GM10248 (cell line): ENCODE results near the gene NAA60.

Source experiments
- CTCF ChIA-PET: fragments of 300-600 bp; sonication (Branson Sonifier 250); formaldehyde crosslinking; extraction: SDS; loops from one replicate; lab custom pipeline; 2021; ENCODE audit warnings: antibody characterized with exemption; lab: Yijun Ruan, JAX
- POLR2A ChIA-PET: fragments of 350-650 bp; sonication (Branson Sonifier 250); formaldehyde crosslinking; extraction: SDS; loops from one replicate; lab custom pipeline; 2020; ENCODE audit warnings: antibody characterized with exemption; lab: Yijun Ruan, JAX
- DNase-seq: peaks from one replicate; pipeline ENCODE4 v3.0.0; 2012; ENCODE audit errors: extremely low spot score
- TF ChIP-seq, protein P1 (sequence below): IDR thresholded peaks from 2 replicates; pipeline ENCODE4 v1.5.1; 2012; ENCODE audit warnings: mild to moderate bottlenecking, low read depth; ENCODE audit errors: extremely low read depth, missing control alignments, control extremely low read depth

The NAA60 gene

DNA sequence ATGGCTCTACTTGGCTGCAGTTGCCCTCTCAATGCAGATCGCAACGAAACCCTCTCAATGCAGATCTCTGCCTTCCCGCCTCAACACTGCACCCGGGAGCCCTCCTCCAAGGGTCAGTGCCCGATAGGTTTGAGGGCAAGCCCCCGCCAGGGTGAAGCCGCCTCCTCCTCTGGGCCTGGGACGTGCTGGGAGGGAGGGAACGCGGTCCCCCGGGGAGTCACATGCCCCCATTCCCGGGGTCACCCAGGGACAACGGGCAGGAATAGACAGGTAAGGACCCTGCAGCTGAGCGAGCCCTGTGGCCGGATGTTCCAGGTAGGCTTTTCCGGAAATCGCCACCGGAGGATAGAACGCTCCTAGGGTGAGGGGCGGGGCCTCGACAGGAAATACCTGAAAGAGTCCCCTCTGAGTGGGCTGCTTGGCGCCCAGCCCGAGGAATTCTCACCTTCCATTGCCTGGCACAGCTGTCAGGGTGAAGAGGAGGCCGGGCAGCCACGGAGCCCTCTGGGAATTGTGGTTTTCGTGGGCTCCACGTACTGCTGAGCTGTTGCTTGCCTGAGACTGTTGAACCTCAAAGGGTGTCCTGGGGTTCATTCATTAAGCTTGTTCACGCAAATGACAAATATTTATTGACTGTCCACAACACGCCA lies 29.6 kb upstream of the NAA60 start:
- ChIA-PET CTCF (interaction anchor here (1.5 kb wide), 1 partner anchor 10 kb away, joined by 3 read pairs; no protein-coding TSS in a partner anchor), POLR2A (no interaction called here)
- TF ChIP-seq, protein P1, sequence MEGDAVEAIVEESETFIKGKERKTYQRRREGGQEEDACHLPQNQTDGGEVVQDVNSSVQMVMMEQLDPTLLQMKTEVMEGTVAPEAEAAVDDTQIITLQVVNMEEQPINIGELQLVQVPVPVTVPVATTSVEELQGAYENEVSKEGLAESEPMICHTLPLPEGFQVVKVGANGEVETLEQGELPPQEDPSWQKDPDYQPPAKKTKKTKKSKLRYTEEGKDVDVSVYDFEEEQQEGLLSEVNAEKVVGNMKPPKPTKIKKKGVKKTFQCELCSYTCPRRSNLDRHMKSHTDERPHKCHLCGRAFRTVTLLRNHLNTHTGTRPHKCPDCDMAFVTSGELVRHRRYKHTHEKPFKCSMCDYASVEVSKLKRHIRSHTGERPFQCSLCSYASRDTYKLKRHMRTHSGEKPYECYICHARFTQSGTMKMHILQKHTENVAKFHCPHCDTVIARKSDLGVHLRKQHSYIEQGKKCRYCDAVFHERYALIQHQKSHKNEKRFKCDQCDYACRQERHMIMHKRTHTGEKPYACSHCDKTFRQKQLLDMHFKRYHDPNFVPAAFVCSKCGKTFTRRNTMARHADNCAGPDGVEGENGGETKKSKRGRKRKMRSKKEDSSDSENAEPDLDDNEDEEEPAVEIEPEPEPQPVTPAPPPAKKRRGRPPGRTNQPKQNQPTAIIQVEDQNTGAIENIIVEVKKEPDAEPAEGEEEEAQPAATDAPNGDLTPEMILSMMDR: no peak
- no peak for DNase-seq

DNA sequence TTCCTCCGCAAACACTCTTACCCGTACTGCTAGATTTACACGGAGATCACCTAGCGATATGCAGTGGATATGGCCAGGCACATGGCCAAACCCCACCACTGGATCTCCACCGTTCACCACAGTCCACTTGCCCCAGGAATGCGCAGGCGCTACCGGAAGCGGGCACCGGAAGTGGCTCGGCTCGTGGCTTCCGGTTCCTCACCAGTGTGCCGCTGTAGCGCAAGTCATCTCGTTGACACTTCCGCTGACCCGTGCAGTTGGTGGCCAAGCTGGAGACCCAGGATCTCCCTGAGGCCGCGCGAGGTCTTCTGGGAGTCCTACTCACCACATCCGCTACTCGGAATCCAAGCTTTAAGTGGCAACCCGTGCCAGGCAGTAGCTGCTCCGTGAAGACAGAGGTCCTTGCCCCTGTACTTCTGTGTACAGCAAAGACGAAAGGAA lies 11.7 kb upstream of the NAA60 start:
- ChIA-PET CTCF (no interaction called here), POLR2A (interaction anchor here (0.5 to 1.3 kb wide), 5 partner anchors 12 to 188 kb away, joined by 3 to 6 read pairs (median 4); partner anchors contain the start of genes NAA60, ZNF174, ZNF597 and ZSCAN32)
- DNase-seq: no peak
- TF ChIP-seq, protein P1: no peak

DNA sequence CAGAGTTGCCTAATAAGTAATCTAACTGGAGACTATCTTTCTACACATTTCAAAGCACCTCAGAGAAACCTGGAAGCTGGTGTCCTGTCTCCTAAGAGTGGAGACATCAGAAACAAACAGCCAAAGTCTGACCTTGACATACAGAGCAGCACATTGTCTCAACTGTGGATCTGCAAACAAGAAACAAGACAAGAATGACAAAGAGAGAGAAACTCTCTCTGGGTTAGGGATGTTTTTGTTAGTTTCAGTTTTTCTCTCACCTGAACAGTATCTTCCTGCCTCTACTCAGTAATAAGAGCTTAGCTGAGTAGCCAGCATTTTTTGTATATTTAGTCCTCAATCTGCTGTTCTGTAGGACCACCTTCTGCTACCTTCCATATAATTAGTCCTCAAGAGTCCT lies 9.1 kb upstream of the NAA60 start:
- CTCF ChIA-PET: interaction anchor here (1.4 kb wide), 1 partner anchor 11 kb away, joined by 3 read pairs; no protein-coding TSS in a partner anchor
- TF ChIP-seq, protein P1: no peak
- DNase-seq: peak; percentile 37
- POLR2A ChIA-PET: no interaction called here

DNA sequence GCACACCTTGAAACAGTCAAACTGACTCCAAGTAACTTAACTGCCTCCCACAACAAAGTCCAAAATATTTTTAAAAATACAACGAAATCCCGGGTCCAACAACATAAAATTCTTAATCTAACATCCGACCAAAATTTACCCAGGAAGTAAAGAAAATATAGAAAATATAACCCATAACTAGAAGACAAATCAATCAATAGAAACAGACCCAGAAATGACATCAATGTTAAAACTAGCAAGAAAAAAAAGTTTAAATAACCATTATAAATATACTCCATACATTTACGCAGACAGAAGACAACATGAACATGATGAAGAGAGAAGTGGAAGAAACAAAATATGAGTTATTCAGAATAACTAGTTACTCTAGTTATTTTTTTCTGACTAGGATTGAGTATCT lies 3.8 kb upstream of the NAA60 start:
- CTCF ChIA-PET: no interaction called here
- POLR2A ChIA-PET: no interaction called here
- no peak for DNase-seq
- TF ChIP-seq, protein P1: no peak

DNA sequence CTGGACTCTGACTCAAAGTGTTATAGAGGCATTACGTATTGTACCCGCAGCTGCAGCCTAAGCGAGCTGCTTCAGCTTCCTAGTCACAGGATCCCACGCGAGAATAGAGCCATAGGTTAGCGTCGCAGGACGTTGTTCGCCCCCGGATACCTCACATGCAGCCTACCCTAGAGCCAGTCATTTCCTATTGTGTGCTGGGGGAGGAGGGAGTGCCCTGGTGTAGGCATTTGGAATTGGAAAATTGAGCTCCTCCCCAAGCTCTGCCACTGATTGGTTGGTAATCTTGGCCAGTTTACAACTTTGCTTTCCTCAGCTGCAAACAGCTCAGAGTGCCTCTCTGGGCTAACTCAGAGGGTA lies 530 bp downstream of the NAA60 start:
- CTCF ChIA-PET: interaction anchor here (0.9 to 2.0 kb wide), 4 partner anchors 12 to 314 kb away, joined by 4 to 6 read pairs (median 5); partner anchors contain the start of genes ZNF174 and ZSCAN32
- TF ChIP-seq, protein P1: no peak
- POLR2A ChIA-PET: interaction anchor here (0.5 to 2.0 kb wide), 9 partner anchors 9 to 561 kb away, joined by 3 to 13 read pairs (median 4); partner anchors contain the start of genes FLYWCH2, ZNF174, ZNF263 and ZSCAN32
- DNase-seq: no peak

DNA sequence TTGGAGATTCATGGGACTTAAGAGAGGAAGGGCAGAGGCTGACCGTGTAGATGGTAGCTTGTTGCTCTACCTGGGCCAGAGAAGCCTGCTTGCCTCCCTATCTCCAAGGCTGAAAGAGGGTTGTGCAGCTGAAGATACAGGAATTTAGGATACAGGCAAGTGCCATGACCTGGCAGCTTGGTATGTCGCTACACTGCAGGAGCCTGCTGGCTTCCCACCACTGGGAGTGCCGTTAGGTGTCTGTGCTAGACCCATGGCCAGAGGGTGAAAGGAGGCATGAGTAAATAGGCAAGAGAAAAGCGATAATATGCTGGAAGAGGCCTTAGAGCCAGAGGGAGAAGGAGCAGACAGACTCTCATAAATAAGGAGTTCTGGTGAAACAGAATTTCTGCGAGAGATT lies 10.6 kb downstream of the NAA60 start:
- TF ChIP-seq, protein P1: no peak
- POLR2A ChIA-PET: interaction anchor here (2.1 kb wide), 1 partner anchor 10 kb away, joined by 5 read pairs; the partner anchor contains the start of gene NAA60

More for the DNA sequence above, 10.6 kb downstream of the NAA60 start:
- no peak for DNase-seq
- CTCF ChIA-PET: no interaction called here
